ENCODE measurements around the gene HSD17B8. TPM values are rescaled to one million over a fixed set of nuclear protein-coding genes. Genes with fewer than 3 reads are reported as not detected.
"Not testable (repeated sequence)": the region's sequence is repeated elsewhere in the genome, so short reads cannot be mapped to it uniquely, and the experiment has no call there.

The HSD17B8 gene
- total and polyA plus RNA-seq, 10 of the 15 experiments (the other 5 are each of a cell fraction or from before 2014, with no cell fraction given): 3.1 to 54.3 (median 26.5) TPM

GRCh38 chr6:33217681-33218080 lies 13.2 kb downstream of the HSD17B8 start:
- Histone ChIP-seq H3K27me3 (replicated peaks in 1 of 2; ENCODE audit: control insufficient read depth in 2 of 2, insufficient read depth in 2 of 2, low read length in 1 of 2) (peaks cover 2 to 3% of the 10 kb centered on the region in 2 experiments), H3K36me3 (ENCODE audit: control insufficient read depth in 2 of 2, insufficient read depth in 2 of 2, low read length in 1 of 2) (no peaks in the 10 kb centered on the region), H3K9ac (ENCODE audit: control insufficient read depth, insufficient read depth, low read length) (no peak overlapping the region), H3K4me1 (ENCODE audit: control insufficient read depth, insufficient read depth, low read length) (peaks cover 8% of the 10 kb centered on the region), H3K4me2 (ENCODE audit: control insufficient read depth, insufficient read depth) (no peak overlapping the region), H3K4me3 (no peak overlapping the region), H3K79me2 (ENCODE audit: control insufficient read depth, insufficient read depth, low read length) (no peaks in the 10 kb centered on the region), H3K27ac (ENCODE audit: control insufficient read depth, insufficient read depth) (no peak overlapping the region), H4K20me1 (ENCODE audit: control insufficient read depth, insufficient read depth) (no peaks in the 10 kb centered on the region; the same call in 1 of the 2 replicates), H3K9me3 (replicated peaks; ENCODE audit: control insufficient read depth, insufficient read depth, low read length) (no peaks in the 10 kb centered on the region), H2AFZ (ENCODE audit: control insufficient read depth, low read depth, low read length) (no peak overlapping the region)
- DNase-seq (ENCODE audit: low read depth, low spot score): no peak
- TF ChIP-seq CBX5 (IDR thresholded peaks at IDR 0.05; ENCODE audit: low read depth) (no peak), POLR2AphosphoS5 (IDR thresholded peaks at IDR 0.05; ENCODE audit: low read length) (no peak), LARP7 (IDR thresholded peaks at IDR 0.05) (no peak), PAX5 (IDR thresholded peaks at IDR 0.05; ENCODE audit: borderline replicate concordance, low read depth, low read length) (no peak), CTCF (IDR thresholded peaks at IDR 0.05 in 2 of 3, conservative IDR thresholded peaks at IDR 0.05 in 1 of 3; ENCODE audit: control insufficient read depth in 2 of 3, extremely low read depth in 1 of 3, insufficient read depth in 1 of 3, low read depth in 3 of 3, low read length in 3 of 3) (no peak), CREM (IDR thresholded peaks at IDR 0.05; ENCODE audit: low read depth) (no peak), RBBP5 (conservative IDR thresholded peaks at IDR 0.05) (no peak)
- RAD21 ChIA-PET (ENCODE audit: unreplicated experiment): no interaction called here
- in situ Hi-C loops (cut with MboI): no loop called here
- ATAC-seq: no peak
- intact Hi-C loops (cut with micrococcal nuclease; ENCODE audit: unreplicated experiment): no loop called here
- WGBS (ENCODE audit: insufficient coverage, insufficient replicate concordance, low lambda C conversion rate, missing lambda C conversion rate): 33% methylated on average over 3 of the region's 3 CpGs
- CTCF ChIA-PET: no interaction called here
- POLR2A ChIA-PET: interaction anchor here (0.8 kb wide), 1 partner anchor 10 kb away, joined by 3 read pairs; no protein-coding TSS in a partner anchor
- no TSS peak for BruUV-seq (replicated peaks)
- SMC1A ChIA-PET (ENCODE audit: uncharacterized antibody, unreplicated experiment): no interaction called here
- FAIRE-seq: no peak

GRCh38 chr6:33226503-33227120 lies 22.2 kb downstream of the HSD17B8 start:
- FAIRE-seq; ATAC-seq; H4K20me1 ChIP-seq (ENCODE audit: control insufficient read depth, insufficient read depth); H3K9ac ChIP-seq (ENCODE audit: control insufficient read depth, insufficient read depth, low read length); H2AFZ ChIP-seq (ENCODE audit: control insufficient read depth, low read depth, low read length); in situ Hi-C loops (cut with MboI); DNase-seq (ENCODE audit: low read depth, low spot score); RAD21 ChIA-PET (ENCODE audit: unreplicated experiment); H3K27me3 ChIP-seq (replicated peaks in 1 of 2; ENCODE audit: control insufficient read depth in 2 of 2, insufficient read depth in 2 of 2, low read length in 1 of 2); H3K4me2 ChIP-seq (ENCODE audit: control insufficient read depth, insufficient read depth); POLR2A ChIA-PET; H3K9me3 ChIP-seq (replicated peaks; ENCODE audit: control insufficient read depth, insufficient read depth, low read length); H3K4me3 ChIP-seq; BruUV-seq (replicated peaks); intact Hi-C loops (cut with micrococcal nuclease; ENCODE audit: unreplicated experiment); H3K36me3 ChIP-seq (ENCODE audit: control insufficient read depth in 2 of 2, insufficient read depth in 2 of 2, low read length in 1 of 2); H3K4me1 ChIP-seq (ENCODE audit: control insufficient read depth, insufficient read depth, low read length); H3K79me2 ChIP-seq (ENCODE audit: control insufficient read depth, insufficient read depth, low read length); H3K27ac ChIP-seq (ENCODE audit: control insufficient read depth, insufficient read depth): not testable (repeated sequence)
- 54% methylated on average over 12 of the region's 14 CpGs for WGBS (ENCODE audit: insufficient coverage, insufficient replicate concordance, low lambda C conversion rate, missing lambda C conversion rate)
- ChIA-PET CTCF (interaction anchor here (0.8 to 1.6 kb wide), 4 partner anchors 18 to 73 kb away, joined by 4 to 6 read pairs (median 4); partner anchors contain the start of gene RING1), SMC1A (ENCODE audit: uncharacterized antibody, unreplicated experiment) (interaction anchor here (1.2 kb wide), 1 partner anchor 29 kb away, joined by 5 read pairs; no protein-coding TSS in a partner anchor)
